ENCODE results near the gene C8A. TPM values are rescaled to one million over a fixed set of nuclear protein-coding genes. Genes with fewer than 3 reads are reported as not detected.

C8A gene
- total RNA-seq, 1 donor = not detected

DNA sequence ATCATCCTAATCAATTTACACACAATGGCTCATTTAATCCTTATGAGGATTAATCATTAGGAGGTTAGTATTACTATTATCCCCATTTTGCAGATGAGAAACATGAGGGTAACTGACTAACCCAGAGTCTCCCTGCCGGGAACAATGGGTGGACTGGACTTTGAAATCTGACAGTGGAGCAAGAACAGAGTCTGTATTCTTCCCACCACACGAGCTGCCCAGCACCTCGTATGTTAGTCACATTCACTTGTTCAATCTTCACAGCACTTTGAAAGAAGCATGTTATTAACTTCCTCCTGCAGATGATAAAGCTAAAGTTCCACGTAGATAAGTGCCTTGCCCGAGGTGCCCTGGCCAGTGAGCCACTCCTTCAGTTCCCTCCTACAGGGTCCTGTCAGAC is 98.8 kb downstream of the C8A start:
- no peak overlapping the region for H2AFZ ChIP-seq (ENCODE audit: low read length)
- no peaks in the 10 kb centered on the region for H3K27me3 ChIP-seq (ENCODE audit: insufficient read depth, low read length)
- H3K4me2 ChIP-seq (ENCODE audit: insufficient read depth, low read length) = no peak overlapping the region
- H3K4me1 ChIP-seq (ENCODE audit: insufficient read depth, low read length) = no peaks in the 10 kb centered on the region
- no peaks in the 10 kb centered on the region for H3K36me3 ChIP-seq (ENCODE audit: insufficient read depth, low read length)
- no peak overlapping the region for H3K4me3 ChIP-seq (ENCODE audit: insufficient read depth, low read length)
- H3K79me2 ChIP-seq (ENCODE audit: insufficient read depth, low read length) = no peaks in the 10 kb centered on the region
- no peaks in the 10 kb centered on the region for H3K9me3 ChIP-seq (ENCODE audit: low read depth, low read length)
- TF ChIP-seq, protein P1, sequence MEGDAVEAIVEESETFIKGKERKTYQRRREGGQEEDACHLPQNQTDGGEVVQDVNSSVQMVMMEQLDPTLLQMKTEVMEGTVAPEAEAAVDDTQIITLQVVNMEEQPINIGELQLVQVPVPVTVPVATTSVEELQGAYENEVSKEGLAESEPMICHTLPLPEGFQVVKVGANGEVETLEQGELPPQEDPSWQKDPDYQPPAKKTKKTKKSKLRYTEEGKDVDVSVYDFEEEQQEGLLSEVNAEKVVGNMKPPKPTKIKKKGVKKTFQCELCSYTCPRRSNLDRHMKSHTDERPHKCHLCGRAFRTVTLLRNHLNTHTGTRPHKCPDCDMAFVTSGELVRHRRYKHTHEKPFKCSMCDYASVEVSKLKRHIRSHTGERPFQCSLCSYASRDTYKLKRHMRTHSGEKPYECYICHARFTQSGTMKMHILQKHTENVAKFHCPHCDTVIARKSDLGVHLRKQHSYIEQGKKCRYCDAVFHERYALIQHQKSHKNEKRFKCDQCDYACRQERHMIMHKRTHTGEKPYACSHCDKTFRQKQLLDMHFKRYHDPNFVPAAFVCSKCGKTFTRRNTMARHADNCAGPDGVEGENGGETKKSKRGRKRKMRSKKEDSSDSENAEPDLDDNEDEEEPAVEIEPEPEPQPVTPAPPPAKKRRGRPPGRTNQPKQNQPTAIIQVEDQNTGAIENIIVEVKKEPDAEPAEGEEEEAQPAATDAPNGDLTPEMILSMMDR (IDR thresholded peaks at IDR 0.05; ENCODE audit: extremely low read depth, low read depth, low read length) = no peak
- no peak for DNase-seq (ENCODE audit: insufficient read length, low spot score, missing footprints)
- no peaks in the 10 kb centered on the region for H4K20me1 ChIP-seq (ENCODE audit: insufficient read depth, low read length)
- H3K27ac ChIP-seq (ENCODE audit: low read depth, low read length) = no peak overlapping the region

- Histone ChIP-seq H3K9me3 (ENCODE audit: low read depth, low read length) (no peaks in the 10 kb centered on the region), H2AFZ (ENCODE audit: low read length) (no peak overlapping the region), H4K20me1 (ENCODE audit: insufficient read depth, low read length) (no peaks in the 10 kb centered on the region), H3K27ac (ENCODE audit: low read depth, low read length) (no peak overlapping the region), H3K4me1 (ENCODE audit: insufficient read depth, low read length) (no peaks in the 10 kb centered on the region), H3K27me3 (ENCODE audit: insufficient read depth, low read length) (no peaks in the 10 kb centered on the region), H3K36me3 (ENCODE audit: insufficient read depth, low read length) (no peaks in the 10 kb centered on the region), H3K4me3 (ENCODE audit: insufficient read depth, low read length) (no peak overlapping the region), H3K79me2 (ENCODE audit: insufficient read depth, low read length) (no peaks in the 10 kb centered on the region), H3K4me2 (ENCODE audit: insufficient read depth, low read length) (no peak overlapping the region)
- TF ChIP-seq, protein P1 (IDR thresholded peaks at IDR 0.05; ENCODE audit: extremely low read depth, low read depth, low read length) = no peak
- DNase-seq (ENCODE audit: insufficient read length, low spot score, missing footprints) = no peak
These were observed 100.1 kb downstream of the C8A start for GRCh38 chr1:56954664-56955063.

DNA sequence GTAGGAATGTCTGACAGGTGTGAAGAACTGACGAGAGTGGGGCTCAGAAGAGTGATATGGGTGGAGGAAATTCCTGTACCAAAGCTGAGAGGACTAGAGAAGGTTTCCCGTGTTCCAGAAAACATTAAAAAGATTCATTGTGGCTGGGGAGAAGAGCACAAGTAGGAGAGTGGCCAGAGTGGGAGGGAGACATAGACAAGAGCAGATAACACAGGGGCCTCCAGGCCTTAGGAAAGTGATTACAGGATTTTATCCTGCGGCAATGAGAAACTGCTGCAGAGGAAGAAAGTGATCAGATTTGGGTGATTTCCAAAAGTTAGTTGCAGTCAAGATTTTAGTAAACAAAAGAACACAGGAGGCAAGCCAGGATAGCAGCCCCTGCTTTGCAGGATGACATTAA is 103.3 kb downstream of the C8A start:
- H3K4me1 ChIP-seq (ENCODE audit: insufficient read depth, low read length) = no peaks in the 10 kb centered on the region
- H3K27me3 ChIP-seq (ENCODE audit: insufficient read depth, low read length) = no peaks in the 10 kb centered on the region
- no peaks in the 10 kb centered on the region for H3K36me3 ChIP-seq (ENCODE audit: insufficient read depth, low read length)
- TF ChIP-seq, protein P1 (IDR thresholded peaks at IDR 0.05; ENCODE audit: extremely low read depth, low read depth, low read length) = no peak
- H3K4me2 ChIP-seq (ENCODE audit: insufficient read depth, low read length) = no peak overlapping the region
- no peak overlapping the region for H3K4me3 ChIP-seq (ENCODE audit: insufficient read depth, low read length)
- H2AFZ ChIP-seq (ENCODE audit: low read length) = no peak overlapping the region
- H3K27ac ChIP-seq (ENCODE audit: low read depth, low read length) = no peak overlapping the region
- no peaks in the 10 kb centered on the region for H4K20me1 ChIP-seq (ENCODE audit: insufficient read depth, low read length)
- no peaks in the 10 kb centered on the region for H3K9me3 ChIP-seq (ENCODE audit: low read depth, low read length)
- no peaks in the 10 kb centered on the region for H3K79me2 ChIP-seq (ENCODE audit: insufficient read depth, low read length)
- DNase-seq (ENCODE audit: insufficient read length, low spot score, missing footprints) = no peak

- Histone ChIP-seq H3K79me2 (ENCODE audit: insufficient read depth, low read length) (no peaks in the 10 kb centered on the region), H3K9me3 (ENCODE audit: low read depth, low read length) (no peaks in the 10 kb centered on the region), H3K27me3 (ENCODE audit: insufficient read depth, low read length) (no peaks in the 10 kb centered on the region), H4K20me1 (ENCODE audit: insufficient read depth, low read length) (no peaks in the 10 kb centered on the region), H3K36me3 (ENCODE audit: insufficient read depth, low read length) (no peaks in the 10 kb centered on the region), H3K4me3 (ENCODE audit: insufficient read depth, low read length) (no peak overlapping the region), H3K27ac (ENCODE audit: low read depth, low read length) (no peak overlapping the region), H3K4me2 (ENCODE audit: insufficient read depth, low read length) (no peak overlapping the region), H2AFZ (ENCODE audit: low read length) (no peak overlapping the region), H3K4me1 (ENCODE audit: insufficient read depth, low read length) (no peaks in the 10 kb centered on the region)
- TF ChIP-seq, protein P1 (IDR thresholded peaks at IDR 0.05; ENCODE audit: extremely low read depth, low read depth, low read length) = no peak
- DNase-seq (ENCODE audit: insufficient read length, low spot score, missing footprints) = peak; percentile 65
These were observed 103.9 kb downstream of the C8A start for GRCh38 chr1:56958526-56958925.
